Fibroblast of peridontal ligament (primary cell): ENCODE results near the gene TECR.

ENCODE experiments used
- DNase-seq: peaks from one replicate; pipeline ENCODE4 v3.0.0-alpha.2; 2010; ENCODE audit errors: extremely low read depth

The TECR gene

DNA sequence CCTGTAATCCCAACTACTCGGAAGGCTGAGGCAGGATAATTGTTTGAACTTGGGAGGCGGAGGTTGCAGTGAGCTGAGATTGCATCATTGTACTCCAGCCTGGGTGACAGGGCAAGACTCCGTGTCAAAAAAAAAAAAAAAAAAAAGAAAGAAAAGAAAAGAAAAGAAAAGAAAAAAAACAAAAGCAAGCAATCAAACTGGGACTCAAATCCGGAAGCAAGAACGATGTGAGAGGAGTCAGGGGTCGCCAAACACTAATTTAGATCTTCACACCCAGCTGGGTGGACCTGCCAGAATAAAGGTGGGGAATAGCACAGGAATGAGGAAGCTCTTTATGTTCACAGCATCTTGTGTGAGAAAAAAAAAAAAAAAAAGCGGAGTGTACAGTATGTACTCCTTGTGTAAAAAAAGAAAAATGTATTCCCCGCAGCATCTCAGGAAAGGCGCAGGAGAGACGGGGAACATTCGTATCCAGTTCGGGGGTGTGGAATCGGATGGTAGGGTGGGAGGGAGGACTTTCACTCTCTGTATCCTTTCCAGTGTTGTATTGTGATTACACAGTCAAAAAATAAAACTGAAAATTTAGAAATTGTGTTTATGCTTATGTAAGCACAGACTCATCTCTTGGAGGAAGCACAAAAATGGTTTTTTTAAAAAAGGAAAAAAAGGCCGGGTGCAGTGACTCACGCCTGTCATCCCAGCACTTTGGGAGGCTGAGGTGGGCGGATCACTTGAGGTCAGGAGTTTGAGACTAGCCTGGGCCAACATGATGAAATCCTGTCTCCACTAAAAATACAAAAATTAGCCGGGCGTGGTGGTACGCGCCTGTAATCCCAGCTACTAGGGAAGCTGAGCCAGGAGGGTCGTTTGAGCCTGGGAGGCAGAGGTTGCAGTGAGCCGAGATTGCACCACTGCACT lies 18.8 kb upstream of the TECR start:
- peak; percentile 91 for DNase-seq

GRCh38 chr19:14511229-14511593 lies 18.2 kb upstream of the TECR start:
- DNase-seq, result no peak

DNA sequence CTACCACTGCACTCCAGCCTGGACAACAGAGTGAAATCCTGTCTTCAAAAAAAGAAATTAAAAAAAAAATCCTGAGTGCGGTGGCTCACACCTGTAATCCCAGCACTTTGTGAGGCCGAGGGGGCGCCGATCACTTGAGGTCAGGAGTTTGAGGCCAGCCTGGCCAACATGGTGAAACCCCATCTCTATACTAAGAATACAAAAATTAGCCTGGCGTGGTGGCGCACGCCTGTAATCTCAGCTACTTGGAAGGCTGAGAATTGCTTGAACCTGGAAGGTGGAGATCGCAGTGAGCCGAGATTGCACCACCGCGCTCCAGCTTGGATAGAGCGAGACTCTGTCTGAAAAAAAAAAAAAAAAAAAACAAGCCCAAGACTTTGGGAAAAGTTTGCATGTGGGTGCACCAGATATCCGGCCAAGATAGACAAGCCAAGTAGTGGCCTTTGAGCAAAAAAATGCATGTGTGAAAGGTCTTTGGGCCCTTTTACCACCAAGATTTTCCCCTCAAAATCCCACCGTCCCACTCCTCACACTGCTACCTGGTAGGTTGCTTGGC lies 16.9 kb upstream of the TECR start:
- no peak for DNase-seq

GRCh38 chr19:14514215-14514863 lies 15.1 kb upstream of the TECR start:
- no peak for DNase-seq

- DNase-seq, result no peak
These were observed 13.8 kb upstream of the TECR start for GRCh38 chr19:14515501-14516047.

- no peak for DNase-seq
These were observed 13.3 kb upstream of the TECR start for GRCh38 chr19:14516048-14516534.

DNA sequence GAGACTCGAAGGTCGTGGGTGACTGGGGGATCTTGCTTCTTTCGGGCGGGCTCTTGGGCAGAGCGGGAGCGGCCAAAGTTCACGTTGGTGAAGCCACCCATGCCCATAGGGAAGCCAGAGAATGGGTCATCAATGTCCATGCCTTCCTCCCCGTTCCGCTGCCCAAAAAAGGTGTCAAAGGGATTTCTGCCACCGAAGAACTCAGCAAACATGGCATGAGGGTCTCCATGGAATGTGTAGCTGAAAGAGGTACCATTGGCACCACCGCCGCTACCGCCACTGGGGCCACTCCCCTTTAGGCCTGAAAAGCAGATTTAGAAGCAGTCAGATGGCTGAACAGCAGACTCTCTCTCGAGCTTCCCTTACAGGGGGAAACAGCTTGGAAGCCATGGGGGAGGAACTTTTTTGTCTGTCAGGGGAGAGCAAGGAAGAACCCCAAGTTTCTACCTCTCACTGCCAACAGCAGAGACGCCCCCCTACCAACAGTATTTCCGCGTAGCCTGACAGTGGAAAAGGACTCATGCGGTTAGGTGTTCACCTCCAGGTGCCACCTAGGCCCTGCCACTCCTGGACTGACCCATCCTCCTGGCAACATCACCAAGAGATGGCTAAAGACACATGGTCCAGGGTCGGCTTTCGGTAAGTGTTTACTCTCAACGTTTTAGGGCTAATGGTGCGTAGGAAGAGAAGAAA lies 12.5 kb upstream of the TECR start:
- DNase-seq, result no peak

DNA sequence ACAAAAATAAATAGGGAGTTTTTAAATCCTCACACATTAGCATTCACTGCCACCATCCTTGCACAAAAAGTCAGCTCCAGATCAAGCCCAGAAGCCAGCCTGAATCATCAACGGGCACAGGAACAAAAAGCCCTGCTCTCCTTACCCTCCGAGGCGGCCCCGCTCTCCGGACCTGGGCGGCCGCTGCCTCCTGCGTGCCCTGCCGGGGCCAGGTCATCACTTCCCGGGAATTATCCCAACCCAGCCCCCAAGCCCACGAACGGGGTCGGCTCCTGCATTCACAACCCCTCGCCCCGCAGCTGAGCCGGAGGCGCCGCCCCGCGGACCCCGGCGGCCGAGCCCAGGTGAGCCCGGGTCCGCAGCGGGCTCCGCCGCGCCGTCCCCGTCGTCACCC lies 12.0 kb upstream of the TECR start:
- DNase-seq, result peak; percentile 33

DNA sequence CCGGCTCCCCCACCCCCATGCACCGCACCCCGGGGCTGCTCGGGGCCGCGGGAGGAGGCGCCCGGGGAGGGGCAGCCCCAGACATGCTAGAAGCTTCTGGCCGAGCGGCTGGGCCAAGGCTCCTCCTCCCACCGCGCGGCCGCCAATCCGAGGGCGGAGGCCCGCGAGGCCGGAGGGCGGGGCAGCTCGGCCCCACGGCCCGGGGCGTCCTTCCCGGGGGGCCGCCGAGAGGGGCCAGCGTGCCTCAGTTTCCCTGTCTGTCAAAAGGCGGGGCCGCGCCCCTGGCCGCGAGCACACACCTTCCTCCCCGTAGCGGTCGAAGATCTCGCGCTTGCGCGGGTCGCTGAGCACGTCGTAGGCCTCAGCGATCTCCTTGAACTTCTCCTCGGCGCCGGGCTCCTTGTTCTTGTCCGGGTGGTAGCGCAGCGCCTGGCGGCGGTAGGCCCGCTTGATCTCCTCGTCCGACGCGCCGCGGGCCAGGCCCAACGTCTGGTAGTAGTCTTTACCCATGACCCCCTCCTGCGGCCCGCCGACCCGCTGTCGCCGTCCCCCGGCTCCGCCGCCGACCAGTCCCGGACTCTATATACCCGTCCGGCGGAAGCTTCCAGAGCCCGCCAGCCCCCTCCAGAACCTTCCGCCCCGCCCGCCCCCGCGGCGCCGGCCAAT lies 11.4 kb upstream of the TECR start, which contains the start of gene DNAJB1:
Gene DNAJB1, minus strand, starts transcription at position 558 of the 666 bp plus-strand sequence. Its CDS starts 48 bp downstream, at position 510.
- peak; percentile 64 for DNase-seq

GRCh38 chr19:14519245-14519859 lies 10.0 kb upstream of the TECR start:
- DNase-seq, result no peak

DNA sequence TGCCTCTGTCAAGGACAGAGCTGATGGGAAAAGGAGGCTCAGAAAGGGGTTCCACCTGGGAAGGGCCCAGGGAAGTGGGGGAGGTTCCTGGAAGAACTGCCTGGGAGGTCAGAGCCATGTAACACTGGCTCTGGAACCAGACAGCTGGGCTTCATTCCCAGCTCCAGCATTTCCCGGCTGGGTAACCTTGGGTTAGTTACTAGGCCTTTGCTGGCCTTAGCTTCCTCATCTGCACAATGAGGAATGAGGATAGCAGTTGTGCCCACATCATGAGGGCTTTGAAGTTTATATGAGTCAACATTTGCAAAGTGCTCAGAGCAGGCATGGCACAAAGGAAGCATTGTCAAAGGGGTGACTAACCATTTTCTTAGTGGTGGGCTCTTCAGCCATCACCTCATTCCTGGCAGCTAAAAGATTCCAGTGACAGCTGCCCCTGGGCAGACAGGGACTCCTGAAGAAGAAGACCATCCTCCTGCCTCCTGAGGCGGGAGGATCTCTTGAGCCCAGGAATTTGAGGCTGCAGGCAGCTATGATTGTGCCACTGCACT lies 9.5 kb upstream of the TECR start:
- DNase-seq, result peak; percentile 64

GRCh38 chr19:14520543-14520942 lies 8.9 kb upstream of the TECR start:
- DNase-seq, result no peak

- no peak for DNase-seq
These were observed 3.7 kb upstream of the TECR start for GRCh38 chr19:14525729-14526128.

DNA sequence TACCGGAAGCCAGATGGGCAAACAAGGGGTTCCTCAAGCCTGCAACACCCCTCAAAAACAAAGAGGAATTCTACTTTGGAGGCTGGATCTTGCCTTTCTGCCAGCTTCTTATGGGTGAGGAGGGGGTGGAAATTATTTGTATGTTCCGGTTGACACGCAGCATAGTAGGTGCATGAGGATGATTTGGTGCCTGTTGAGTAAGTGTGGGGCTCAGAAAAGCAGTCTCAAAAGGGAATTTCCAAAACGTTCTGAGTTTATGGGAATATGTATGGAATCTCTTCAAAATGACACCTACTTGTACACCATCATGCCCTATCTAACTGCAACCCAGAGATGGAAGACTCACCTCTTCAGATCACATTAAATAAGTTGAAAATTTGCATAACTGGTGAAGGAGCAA lies 3.0 kb upstream of the TECR start:
- no peak for DNase-seq

DNA sequence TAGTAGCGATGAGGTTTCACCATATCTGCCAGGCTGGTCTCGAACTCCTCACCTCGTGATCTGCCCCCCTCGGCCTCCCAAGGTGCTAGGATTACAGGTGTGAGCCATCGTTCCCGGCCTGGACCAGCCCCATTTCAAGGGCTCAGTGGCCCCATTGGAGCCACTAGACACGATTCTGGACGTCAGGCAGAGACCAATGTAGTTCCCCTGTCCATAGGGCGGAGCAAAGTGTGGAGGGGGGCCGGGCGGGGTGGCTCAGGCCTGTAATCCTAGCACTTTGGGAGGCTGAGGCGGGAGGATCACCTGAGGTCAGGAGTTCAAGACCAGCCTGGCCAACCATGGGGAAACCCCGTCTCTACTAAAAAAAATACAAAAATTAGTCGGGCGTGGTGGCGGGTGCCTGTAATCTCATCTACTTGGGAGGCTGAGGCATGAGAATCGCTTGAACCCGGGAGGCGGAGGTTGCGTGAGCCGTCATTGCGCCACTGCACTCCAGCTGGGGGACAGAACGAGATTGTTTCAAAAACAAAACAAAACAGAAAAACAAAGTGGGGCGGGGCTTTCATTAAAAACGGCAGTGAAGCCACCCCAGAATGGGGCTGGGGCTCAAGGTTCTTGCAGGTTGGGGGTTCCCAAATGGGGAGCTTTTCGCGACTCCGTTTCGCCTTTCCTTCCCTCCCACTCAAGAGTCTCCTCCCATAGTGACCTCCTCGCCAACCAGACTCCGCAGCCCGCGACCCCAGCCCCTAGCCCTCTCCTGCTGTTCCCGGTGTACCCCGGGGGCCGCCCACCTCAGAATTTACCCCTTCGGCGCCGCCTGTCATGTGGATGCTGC lies 758 bp upstream of the TECR start:
- DNase-seq, result no peak

DNA sequence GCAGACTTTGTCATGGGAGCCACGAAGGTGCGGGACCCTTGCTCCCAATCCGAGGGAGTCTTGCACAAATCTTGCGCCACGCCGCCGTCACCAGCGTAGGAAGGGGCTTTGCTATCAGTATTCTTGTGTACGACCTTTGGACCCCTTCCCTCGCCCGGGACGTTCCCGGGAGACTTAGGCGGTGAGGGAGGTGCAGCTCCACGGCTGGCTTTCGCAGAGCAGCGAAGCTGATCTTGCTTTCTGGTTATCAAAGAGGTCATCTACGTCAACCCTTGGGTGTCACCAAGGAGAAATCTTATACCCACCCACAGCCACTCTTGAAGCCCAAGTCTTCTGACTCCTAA lies 583 bp downstream of the TECR start:
- DNase-seq, result no peak

DNA sequence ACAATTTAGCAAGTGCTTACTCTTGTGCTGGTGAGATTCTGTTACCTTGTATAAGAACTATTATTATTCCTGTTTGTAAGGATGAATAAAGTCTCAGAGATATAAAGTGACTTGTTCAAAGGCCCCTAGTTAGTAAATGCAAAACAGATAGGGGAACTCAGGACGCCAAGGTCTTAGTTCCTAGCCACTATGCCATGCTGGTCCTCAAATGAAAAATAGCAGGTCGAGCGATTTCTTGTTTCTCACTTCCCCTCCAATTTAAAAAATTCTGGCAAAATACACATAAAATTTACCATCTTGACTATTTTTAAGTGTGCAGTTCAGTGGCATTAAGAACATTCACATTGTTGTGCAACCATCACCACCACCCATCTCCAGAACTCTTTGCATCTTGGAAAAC lies 1.1 kb downstream of the TECR start:
- no peak for DNase-seq

DNA sequence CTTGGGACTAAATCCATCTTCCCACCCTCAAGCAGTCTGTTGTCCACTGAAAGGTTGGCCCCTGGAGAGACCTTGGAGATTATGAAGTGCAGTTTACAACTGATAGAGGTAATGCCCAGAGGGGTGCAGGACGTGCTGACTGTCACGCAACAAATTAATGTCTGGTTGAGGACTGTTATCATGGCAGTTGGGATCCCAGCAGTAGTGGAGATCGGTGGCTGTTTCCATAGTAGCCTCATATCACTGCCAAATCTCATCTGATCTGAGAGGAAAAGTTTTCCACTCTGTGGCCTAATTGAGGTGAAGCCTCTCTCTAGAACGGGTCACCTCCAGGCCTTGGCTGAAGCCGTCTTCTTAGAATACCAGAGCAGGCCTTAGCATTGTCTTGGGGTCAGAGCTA lies 4.1 kb downstream of the TECR start:
- DNase-seq, result no peak

- DNase-seq, result peak; percentile 26
These were observed 7.7 kb downstream of the TECR start for GRCh38 chr19:14536926-14537692.
